ENCODE measurements around the gene FGGY.

- TF ChIP-seq POLR2A (IDR thresholded peaks at IDR 0.05; ENCODE audit: extremely low read depth, insufficient read length) (no peak), CTCF (IDR thresholded peaks at IDR 0.05; ENCODE audit: low read depth, low read length) (no peak), MAX (IDR thresholded peaks at IDR 0.05; ENCODE audit: low read depth, low read length) (no peak), MYC (IDR thresholded peaks at IDR 0.05; ENCODE audit: low read depth, low read length) (no peak)
These were observed 81.9 kb downstream of the FGGY start for GRCh38 chr1:59378621-59379370.
